ENCODE results near the gene CAMK1G.

The CAMK1G gene

GRCh38 chr1:209601809-209602657 lies 18.5 kb downstream of the CAMK1G start:
- DNase-seq: peak; percentile 36

GRCh38 chr1:209603877-209604276 lies 20.4 kb downstream of the CAMK1G start:
- DNase-seq: no peak

- no peak for DNase-seq
Observed at GRCh38 chr1:209607102-209607794, 23.7 kb downstream of the CAMK1G start.

GRCh38 chr1:209607795-209608178 lies 24.3 kb downstream of the CAMK1G start:
- DNase-seq: no peak

- no peak for DNase-seq
Observed at GRCh38 chr1:209609041-209609790, 25.7 kb downstream of the CAMK1G start.

GRCh38 chr1:209609791-209610630 lies 26.5 kb downstream of the CAMK1G start:
- no peak for DNase-seq

- DNase-seq: no peak
Observed at GRCh38 chr1:209610631-209610905, 27.1 kb downstream of the CAMK1G start.

- no peak for DNase-seq
Observed at GRCh38 chr1:209611771-209612570, 28.5 kb downstream of the CAMK1G start.

- DNase-seq: no peak
Observed at GRCh38 chr1:209612646-209613399, 29.3 kb downstream of the CAMK1G start.

- no peak for DNase-seq
Observed at GRCh38 chr1:209613400-209614150, 30.1 kb downstream of the CAMK1G start.

GRCh38 chr1:209614151-209614420 lies 30.6 kb downstream of the CAMK1G start:
- no peak for DNase-seq

- no peak for DNase-seq
Observed at GRCh38 chr1:209614906-209615305, 31.4 kb downstream of the CAMK1G start.

GRCh38 chr1:209616366-209617046 lies 33.0 kb downstream of the CAMK1G start:
- DNase-seq: no peak

GRCh38 chr1:209617047-209617673 lies 33.6 kb downstream of the CAMK1G start:
- no peak for DNase-seq

GRCh38 chr1:209617755-209618154 lies 34.2 kb downstream of the CAMK1G start:
- DNase-seq: no peak

- no peak for DNase-seq
Observed at GRCh38 chr1:209618291-209618690, 34.8 kb downstream of the CAMK1G start.

GRCh38 chr1:209618756-209619420 lies 35.4 kb downstream of the CAMK1G start:
- DNase-seq: no peak

- DNase-seq: no peak
Observed at GRCh38 chr1:209619696-209620486, 36.4 kb downstream of the CAMK1G start.
